SK-N-SH treated with all-trans-retinoic acid at 6 μM for 48 hours (cell line): ENCODE data around the gene MYH11.
A peak's percentile ranks its signal among the peaks of the same experiment; 100 is the strongest.

ENCODE experiments used
- ATAC-seq: fragments of 200-7000 bp; cut with Tn5 transposase; 3 replicates; pipeline ENCODE4 v1.9.1; 2020; ENCODE audit warnings: mild to moderate bottlenecking, moderate library complexity
- ARNTL ChIP-seq: fragments of 450-650 bp; formaldehyde crosslinking; IDR thresholded peaks from 2 replicates; pipeline ENCODE4 v1.5.0; 2020; ENCODE audit warnings: low read depth, mild to moderate bottlenecking, moderate library complexity, borderline replicate concordance
- BACH2 ChIP-seq: fragments of 250-450 bp; sonication (Bioruptor Pico); IDR thresholded peaks from 2 replicates; pipeline ENCODE4 v1.9.0; 2021; ENCODE audit warnings: mild to moderate bottlenecking, borderline replicate concordance
- CSDC2 ChIP-seq: fragments of 250-450 bp; sonication (Bioruptor Pico); IDR thresholded peaks from 2 replicates; pipeline ENCODE4 v1.5.0; 2020; ENCODE audit warnings: mild to moderate bottlenecking, moderate library complexity
- GLIS3 ChIP-seq: fragments of 250-450 bp; sonication (Bioruptor Pico); IDR thresholded peaks from 2 replicates; pipeline ENCODE4 v1.5.0; 2020; ENCODE audit warnings: mild to moderate bottlenecking, moderate library complexity
- ISL1 ChIP-seq: fragments of 250-450 bp; sonication (Bioruptor Pico); IDR thresholded peaks from 2 replicates; pipeline ENCODE4 v2.1.2; 2022; ENCODE audit warnings: mild to moderate bottlenecking, moderate library complexity
- OSR1 ChIP-seq: fragments of 250-450 bp; sonication (Bioruptor Pico); IDR thresholded peaks from 2 replicates; pipeline ENCODE4 v1.8.0; 2022; ENCODE audit warnings: moderate library complexity, mild to moderate bottlenecking, inconsistent platforms
- RARB ChIP-seq: fragments of 250-450 bp; sonication (Bioruptor Pico); IDR thresholded peaks from 2 replicates; pipeline ENCODE4 v1.8.0; 2021; ENCODE audit warnings: mild to moderate bottlenecking, moderate library complexity
- SNAI2 ChIP-seq: fragments of 250-450 bp; sonication (Bioruptor Pico); IDR thresholded peaks from 2 replicates; pipeline ENCODE4 v1.5.0; 2020; ENCODE audit warnings: mild to moderate bottlenecking, moderate library complexity
- ZC3H10 ChIP-seq: fragments of 250-450 bp; sonication (Bioruptor Pico); IDR thresholded peaks from 2 replicates; pipeline ENCODE4 v1.5.1; 2021; ENCODE audit warnings: mild to moderate bottlenecking, moderate library complexity
- ZFP3 ChIP-seq: fragments of 250-450 bp; sonication (Bioruptor Pico); IDR thresholded peaks from 2 replicates; pipeline ENCODE4 v1.5.0; 2020; ENCODE audit warnings: mild to moderate bottlenecking, moderate library complexity
- ZFP30 ChIP-seq: fragments of 450-650 bp; formaldehyde crosslinking; IDR thresholded peaks from 2 replicates; pipeline ENCODE4 v1.5.0; 2022; ENCODE audit warnings: mild to moderate bottlenecking, moderate library complexity
- ZNF70 ChIP-seq: fragments of 450-650 bp; formaldehyde crosslinking; IDR thresholded peaks from 2 replicates; pipeline ENCODE4 v1.5.0; 2020; ENCODE audit warnings: mild to moderate bottlenecking, moderate library complexity
- ZNF8 ChIP-seq: fragments of 450-650 bp; formaldehyde crosslinking; IDR thresholded peaks from 2 replicates; pipeline ENCODE4 v1.5.0; 2020; ENCODE audit warnings: mild to moderate bottlenecking, moderate library complexity
- TF ChIP-seq, protein P1 (sequence below): fragments of 250-450 bp; sonication (Bioruptor Pico); IDR thresholded peaks from 2 replicates; pipeline ENCODE4 v1.8.0; 2021; ENCODE audit warnings: low read depth, mild to moderate bottlenecking, moderate library complexity, borderline replicate concordance
- TF ChIP-seq, protein P2 (sequence below): fragments of 250-450 bp; sonication (Bioruptor Pico); IDR thresholded peaks from 2 replicates; pipeline ENCODE4 v1.5.0; 2020; ENCODE audit warnings: mild to moderate bottlenecking, moderate library complexity
- TF ChIP-seq, protein P3 (sequence below): fragments of 250-450 bp; sonication (Bioruptor Pico); IDR thresholded peaks from 2 replicates; pipeline ENCODE4 v1.5.1; 2020; ENCODE audit warnings: low read depth, mild to moderate bottlenecking, moderate library complexity
- TF ChIP-seq, protein P4 (sequence below): fragments of 250-450 bp; sonication (Bioruptor Pico); IDR thresholded peaks from 2 replicates; pipeline ENCODE4 v1.5.1; 2021; ENCODE audit warnings: mild to moderate bottlenecking, moderate library complexity
- TF ChIP-seq, protein P5 (sequence below): fragments of 250-450 bp; sonication (Bioruptor Pico); IDR thresholded peaks from 2 replicates; pipeline ENCODE4 v1.8.0; 2020; ENCODE audit warnings: mild to moderate bottlenecking, moderate library complexity, borderline replicate concordance

MYH11 gene

DNA sequence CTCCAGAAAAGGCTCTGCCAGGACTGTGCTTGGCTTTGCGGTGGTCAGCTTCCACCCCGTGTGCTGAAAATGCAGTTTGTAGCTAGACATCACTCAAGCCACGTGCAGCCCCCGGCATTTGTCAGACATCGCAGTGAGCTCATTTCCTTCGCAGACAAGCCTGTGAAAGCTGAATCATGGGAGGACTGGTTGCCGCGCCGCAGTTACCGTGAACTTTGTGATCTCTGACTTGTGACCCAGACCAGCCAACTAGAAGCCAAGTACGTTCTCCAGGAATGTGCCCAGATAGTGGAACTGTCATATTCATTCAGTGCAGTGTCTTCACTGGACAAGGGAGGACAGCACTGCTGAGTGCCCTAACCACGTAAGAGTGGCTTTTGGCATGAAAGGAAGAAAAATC is 148.7 kb downstream of the MYH11 start (continued):
- TF ChIP-seq, protein P1, sequence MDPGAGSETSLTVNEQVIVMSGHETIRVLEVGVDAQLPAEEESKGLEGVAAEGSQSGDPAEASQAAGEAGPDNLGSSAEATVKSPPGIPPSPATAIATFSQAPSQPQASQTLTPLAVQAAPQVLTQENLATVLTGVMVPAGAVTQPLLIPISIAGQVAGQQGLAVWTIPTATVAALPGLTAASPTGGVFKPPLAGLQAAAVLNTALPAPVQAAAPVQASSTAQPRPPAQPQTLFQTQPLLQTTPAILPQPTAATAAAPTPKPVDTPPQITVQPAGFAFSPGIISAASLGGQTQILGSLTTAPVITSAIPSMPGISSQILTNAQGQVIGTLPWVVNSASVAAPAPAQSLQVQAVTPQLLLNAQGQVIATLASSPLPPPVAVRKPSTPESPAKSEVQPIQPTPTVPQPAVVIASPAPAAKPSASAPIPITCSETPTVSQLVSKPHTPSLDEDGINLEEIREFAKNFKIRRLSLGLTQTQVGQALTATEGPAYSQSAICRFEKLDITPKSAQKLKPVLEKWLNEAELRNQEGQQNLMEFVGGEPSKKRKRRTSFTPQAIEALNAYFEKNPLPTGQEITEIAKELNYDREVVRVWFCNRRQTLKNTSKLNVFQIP (CRISPR knock-in tag) = no peak

DNA sequence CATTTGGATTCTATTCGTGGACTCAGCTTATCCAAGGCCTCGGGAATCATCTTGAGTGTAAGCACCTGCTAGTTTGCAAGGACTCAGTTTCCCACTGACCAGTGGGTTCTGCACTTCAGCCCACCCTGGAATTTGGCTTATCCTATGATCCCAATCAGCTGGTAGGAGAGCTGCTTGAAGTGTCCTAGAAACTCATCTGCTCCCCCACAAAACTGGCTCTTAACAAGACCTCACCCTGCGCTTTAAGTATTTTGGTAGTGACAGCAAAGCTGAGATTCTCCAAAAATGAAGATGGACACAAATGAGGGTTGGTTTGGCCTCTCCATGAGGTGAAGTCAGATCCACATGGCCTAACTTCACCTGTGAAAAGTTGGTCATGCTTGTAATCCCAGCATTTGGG is 149.5 kb downstream of the MYH11 start:
- ATAC-seq = no peak
- no peak for TF ChIP-seq ZFP3
- TF ChIP-seq CSDC2 = no peak
- no peak for TF ChIP-seq ARNTL (CRISPR knock-in tag)
- TF ChIP-seq, protein P2, sequence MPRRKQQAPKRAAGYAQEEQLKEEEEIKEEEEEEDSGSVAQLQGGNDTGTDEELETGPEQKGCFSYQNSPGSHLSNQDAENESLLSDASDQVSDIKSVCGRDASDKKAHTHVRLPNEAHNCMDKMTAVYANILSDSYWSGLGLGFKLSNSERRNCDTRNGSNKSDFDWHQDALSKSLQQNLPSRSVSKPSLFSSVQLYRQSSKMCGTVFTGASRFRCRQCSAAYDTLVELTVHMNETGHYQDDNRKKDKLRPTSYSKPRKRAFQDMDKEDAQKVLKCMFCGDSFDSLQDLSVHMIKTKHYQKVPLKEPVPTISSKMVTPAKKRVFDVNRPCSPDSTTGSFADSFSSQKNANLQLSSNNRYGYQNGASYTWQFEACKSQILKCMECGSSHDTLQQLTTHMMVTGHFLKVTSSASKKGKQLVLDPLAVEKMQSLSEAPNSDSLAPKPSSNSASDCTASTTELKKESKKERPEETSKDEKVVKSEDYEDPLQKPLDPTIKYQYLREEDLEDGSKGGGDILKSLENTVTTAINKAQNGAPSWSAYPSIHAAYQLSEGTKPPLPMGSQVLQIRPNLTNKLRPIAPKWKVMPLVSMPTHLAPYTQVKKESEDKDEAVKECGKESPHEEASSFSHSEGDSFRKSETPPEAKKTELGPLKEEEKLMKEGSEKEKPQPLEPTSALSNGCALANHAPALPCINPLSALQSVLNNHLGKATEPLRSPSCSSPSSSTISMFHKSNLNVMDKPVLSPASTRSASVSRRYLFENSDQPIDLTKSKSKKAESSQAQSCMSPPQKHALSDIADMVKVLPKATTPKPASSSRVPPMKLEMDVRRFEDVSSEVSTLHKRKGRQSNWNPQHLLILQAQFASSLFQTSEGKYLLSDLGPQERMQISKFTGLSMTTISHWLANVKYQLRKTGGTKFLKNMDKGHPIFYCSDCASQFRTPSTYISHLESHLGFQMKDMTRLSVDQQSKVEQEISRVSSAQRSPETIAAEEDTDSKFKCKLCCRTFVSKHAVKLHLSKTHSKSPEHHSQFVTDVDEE (CRISPR knock-in tag) = no peak
- TF ChIP-seq BACH2 (CRISPR knock-in tag) = no peak
- no peak for TF ChIP-seq GLIS3 (CRISPR knock-in tag)
- TF ChIP-seq OSR1 (CRISPR knock-in tag) = no peak

DNA sequence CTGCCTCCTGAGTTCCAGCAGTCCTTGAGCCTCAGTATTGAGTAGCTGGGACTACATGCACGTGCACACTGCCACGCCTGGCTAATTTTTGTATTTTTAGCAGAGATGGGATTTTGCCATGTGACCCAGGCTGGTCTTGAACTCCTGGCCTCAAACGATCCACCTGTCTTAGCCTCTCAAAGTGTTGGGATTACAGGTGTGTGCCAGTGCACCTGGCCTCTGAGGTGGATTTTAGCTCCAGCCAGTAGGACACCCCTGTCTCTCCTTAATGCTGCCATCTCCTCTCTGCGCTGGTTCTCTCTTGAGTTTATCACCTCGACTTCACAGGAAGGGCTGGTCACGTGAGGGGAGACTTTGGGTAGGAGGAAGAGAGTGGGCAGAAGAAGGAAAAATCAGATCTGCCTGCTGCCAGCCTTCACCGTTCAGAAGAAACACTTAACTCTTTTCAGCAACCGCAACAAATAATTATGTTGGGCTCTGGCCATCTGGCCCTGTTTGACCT is 151.7 kb downstream of the MYH11 start:
- ATAC-seq = no peak
- no peak for TF ChIP-seq ZNF70 (CRISPR knock-in tag)
- TF ChIP-seq ISL1 (CRISPR knock-in tag) = no peak
- TF ChIP-seq, protein P1 (CRISPR knock-in tag) = no peak

DNA sequence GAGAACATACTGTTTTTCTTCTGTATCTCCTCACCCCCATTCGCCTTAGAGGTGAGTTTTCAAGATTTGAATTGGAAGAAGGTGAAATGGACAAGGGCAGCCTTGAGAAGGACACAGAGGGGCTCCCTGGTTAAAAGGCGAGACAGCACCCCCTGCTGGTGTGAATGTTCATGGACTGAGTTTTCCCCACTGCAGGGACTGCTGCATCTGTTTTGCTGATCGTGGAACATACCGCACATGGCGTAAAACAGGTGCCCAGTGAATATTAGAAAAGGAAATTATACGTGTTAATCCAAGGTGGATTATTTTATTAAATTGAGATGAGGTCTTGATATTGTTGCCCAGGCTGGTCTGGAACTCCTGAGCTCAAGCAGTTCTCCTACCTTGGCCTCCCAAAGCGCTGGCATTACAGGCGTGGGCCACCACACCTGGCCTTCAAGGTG is 152.3 kb downstream of the MYH11 start:
- peak; percentile 92 for ATAC-seq
- TF ChIP-seq, protein P3, sequence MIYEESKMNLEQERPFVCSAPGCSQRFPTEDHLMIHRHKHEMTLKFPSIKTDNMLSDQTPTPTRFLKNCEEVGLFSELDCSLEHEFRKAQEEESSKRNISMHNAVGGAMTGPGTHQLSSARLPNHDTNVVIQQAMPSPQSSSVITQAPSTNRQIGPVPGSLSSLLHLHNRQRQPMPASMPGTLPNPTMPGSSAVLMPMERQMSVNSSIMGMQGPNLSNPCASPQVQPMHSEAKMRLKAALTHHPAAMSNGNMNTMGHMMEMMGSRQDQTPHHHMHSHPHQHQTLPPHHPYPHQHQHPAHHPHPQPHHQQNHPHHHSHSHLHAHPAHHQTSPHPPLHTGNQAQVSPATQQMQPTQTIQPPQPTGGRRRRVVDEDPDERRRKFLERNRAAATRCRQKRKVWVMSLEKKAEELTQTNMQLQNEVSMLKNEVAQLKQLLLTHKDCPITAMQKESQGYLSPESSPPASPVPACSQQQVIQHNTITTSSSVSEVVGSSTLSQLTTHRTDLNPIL (CRISPR knock-in tag) = no peak
- TF ChIP-seq, protein P4, sequence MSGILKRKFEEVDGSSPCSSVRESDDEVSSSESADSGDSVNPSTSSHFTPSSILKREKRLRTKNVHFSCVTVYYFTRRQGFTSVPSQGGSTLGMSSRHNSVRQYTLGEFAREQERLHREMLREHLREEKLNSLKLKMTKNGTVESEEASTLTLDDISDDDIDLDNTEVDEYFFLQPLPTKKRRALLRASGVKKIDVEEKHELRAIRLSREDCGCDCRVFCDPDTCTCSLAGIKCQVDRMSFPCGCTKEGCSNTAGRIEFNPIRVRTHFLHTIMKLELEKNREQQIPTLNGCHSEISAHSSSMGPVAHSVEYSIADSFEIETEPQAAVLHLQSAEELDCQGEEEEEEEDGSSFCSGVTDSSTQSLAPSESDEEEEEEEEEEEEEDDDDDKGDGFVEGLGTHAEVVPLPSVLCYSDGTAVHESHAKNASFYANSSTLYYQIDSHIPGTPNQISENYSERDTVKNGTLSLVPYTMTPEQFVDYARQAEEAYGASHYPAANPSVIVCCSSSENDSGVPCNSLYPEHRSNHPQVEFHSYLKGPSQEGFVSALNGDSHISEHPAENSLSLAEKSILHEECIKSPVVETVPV (CRISPR knock-in tag) = no peak
- TF ChIP-seq, protein P5, sequence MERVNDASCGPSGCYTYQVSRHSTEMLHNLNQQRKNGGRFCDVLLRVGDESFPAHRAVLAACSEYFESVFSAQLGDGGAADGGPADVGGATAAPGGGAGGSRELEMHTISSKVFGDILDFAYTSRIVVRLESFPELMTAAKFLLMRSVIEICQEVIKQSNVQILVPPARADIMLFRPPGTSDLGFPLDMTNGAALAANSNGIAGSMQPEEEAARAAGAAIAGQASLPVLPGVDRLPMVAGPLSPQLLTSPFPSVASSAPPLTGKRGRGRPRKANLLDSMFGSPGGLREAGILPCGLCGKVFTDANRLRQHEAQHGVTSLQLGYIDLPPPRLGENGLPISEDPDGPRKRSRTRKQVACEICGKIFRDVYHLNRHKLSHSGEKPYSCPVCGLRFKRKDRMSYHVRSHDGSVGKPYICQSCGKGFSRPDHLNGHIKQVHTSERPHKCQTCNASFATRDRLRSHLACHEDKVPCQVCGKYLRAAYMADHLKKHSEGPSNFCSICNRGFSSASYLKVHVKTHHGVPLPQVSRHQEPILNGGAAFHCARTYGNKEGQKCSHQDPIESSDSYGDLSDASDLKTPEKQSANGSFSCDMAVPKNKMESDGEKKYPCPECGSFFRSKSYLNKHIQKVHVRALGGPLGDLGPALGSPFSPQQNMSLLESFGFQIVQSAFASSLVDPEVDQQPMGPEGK (CRISPR knock-in tag) = no peak
- TF ChIP-seq, protein P1 (CRISPR knock-in tag) = no peak
- TF ChIP-seq SNAI2 (CRISPR knock-in tag) = no peak
- no peak for TF ChIP-seq ISL1 (CRISPR knock-in tag)
- no peak for TF ChIP-seq ZNF70 (CRISPR knock-in tag)
- TF ChIP-seq, protein P2 (CRISPR knock-in tag) = no peak
- no peak for TF ChIP-seq OSR1 (CRISPR knock-in tag)
- TF ChIP-seq RARB (CRISPR knock-in tag) = no peak
- no peak for TF ChIP-seq ZC3H10
- TF ChIP-seq ZNF8 (CRISPR knock-in tag) = no peak
- no peak for TF ChIP-seq ZFP30 (CRISPR knock-in tag)
